GM12878 (cell line): ENCODE measurements around the gene FSD1L. TPM values are rescaled to one million over a fixed set of nuclear protein-coding genes. Genes with fewer than 3 reads are reported as not detected.

Experiments used
- BCLAF1 ChIP-seq: fragments of 450-650 bp; IDR thresholded peaks from 2 replicates; pipeline ENCODE4 v1.6.1; 2017; ENCODE audit warnings: antibody characterized with exemption, mild to moderate bottlenecking, moderate library complexity
- CREB1 ChIP-seq: IDR thresholded peaks from 2 replicates; pipeline ENCODE4 v1.6.1; 2012; ENCODE audit warnings: low read depth, mild to moderate bottlenecking, inconsistent platforms
- GABPA ChIP-seq: IDR thresholded peaks from 2 replicates; pipeline ENCODE4 v1.6.1; 2014; ENCODE audit warnings: antibody characterized with exemption, low read depth, mild to moderate bottlenecking, inconsistent platforms
- GATAD2B ChIP-seq: fragments of 450-650 bp; conservative IDR thresholded peaks from 2 replicates; pipeline ENCODE4 v1.6.1; 2017; ENCODE audit warnings: low read depth, mild to moderate bottlenecking, moderate library complexity
- JUNB ChIP-seq: IDR thresholded peaks from 2 replicates; pipeline ENCODE4 v1.6.1; 2016; ENCODE audit warnings: antibody characterized with exemption, mild to moderate bottlenecking
- NFYA ChIP-seq: IDR thresholded peaks from 2 replicates; pipeline ENCODE4 v1.6.1; 2011; ENCODE audit warnings: low read depth, mild to moderate bottlenecking, low read length, improper control_type of control experiment, borderline replicate concordance
- NFYB ChIP-seq: IDR thresholded peaks from 2 replicates; pipeline ENCODE4 v1.6.1; 2011; ENCODE audit warnings: low read depth, mild to moderate bottlenecking, low read length, improper control_type of control experiment, moderate library complexity; ENCODE audit not compliant: insufficient read depth
- PBX3 ChIP-seq: IDR thresholded peaks from 2 replicates; pipeline ENCODE4 v1.6.1; 2011; ENCODE audit warnings: mild to moderate bottlenecking, low read depth, low read length, moderate library complexity; ENCODE audit not compliant: insufficient replicate concordance
- RCOR1 ChIP-seq: conservative IDR thresholded peaks from 2 replicates; pipeline ENCODE4 v1.6.1; 2012; ENCODE audit warnings: low read depth, low read length, improper control_type of control experiment
- RFX5 ChIP-seq: IDR thresholded peaks from 2 replicates; pipeline ENCODE4 v1.6.1; 2011; ENCODE audit warnings: low read depth, low read length, improper control_type of control experiment
- SUPT20H ChIP-seq: IDR thresholded peaks from 2 replicates; pipeline ENCODE4 v1.6.1; 2011; ENCODE audit warnings: low read depth, mild to moderate bottlenecking, low read length, moderate library complexity, borderline replicate concordance; ENCODE audit not compliant: control insufficient read depth
- TARDBP ChIP-seq: IDR thresholded peaks from 2 replicates; pipeline ENCODE4 v1.6.1; 2016; ENCODE audit warnings: borderline replicate concordance
- ZNF217 ChIP-seq: fragments of 450-650 bp; IDR thresholded peaks from 2 replicates; pipeline ENCODE4 v1.6.1; 2017; ENCODE audit warnings: antibody characterized with exemption, mild to moderate bottlenecking
- polyA plus RNA-seq, 11 experiments: library from polyadenylated mRNA; depleted of rRNA in 4 of 11; unstranded in 6 of 11; stranded (reverse) in 5 of 11; fragments of >200 nt; fragmentation: Nextera tagmentation in 4 of 11; fragmentation: Illumina TruSeq in 1 of 11; extraction: Ambion mirVana in 4 of 11; extraction: Trizol in 1 of 11; gene quantifications; 1 replicate in 1 of 11; 2 replicates in 10 of 11; pipeline versions ENCODE4 v1.2.1 to v1.2.3, GENCODE V29; 2011 to 2016; ENCODE audit warnings: inconsistent platforms in 2 of 11, missing spikeins in 2 of 11, low read depth in 1 of 11
- total RNA-seq, 4 experiments: library from RNA; depleted of rRNA in 3 of 4; stranded (reverse); fragments of >200 nt in 3 of 4; fragmentation: Illumina TruSeq in 1 of 4; extraction: Trizol in 1 of 4; gene quantifications; 2 replicates each; pipeline versions ENCODE4 v1.2.1 to v1.2.3, GENCODE V29; 2013 to 2021
- TF ChIP-seq, protein P1 (sequence below), 3 experiments: IDR thresholded peaks in 2 of 3; conservative IDR thresholded peaks in 1 of 3; 2 replicates each; pipeline ENCODE4 v1.5.1; 2011; ENCODE audit warnings: low read depth in 3 of 3, low read length in 3 of 3, mild to moderate bottlenecking in 3 of 3, control low read depth in 2 of 3, moderate library complexity in 2 of 3, inconsistent platforms in 1 of 3, mixed read lengths in 1 of 3; ENCODE audit not compliant: control insufficient read depth in 2 of 3, insufficient read depth in 1 of 3; ENCODE audit errors: extremely low read depth in 1 of 3
- TF ChIP-seq, protein P2 (sequence below): fragments of 450-650 bp; IDR thresholded peaks from 2 replicates; pipeline ENCODE4 v1.6.1; 2017; ENCODE audit warnings: low read depth, mild to moderate bottlenecking, moderate library complexity
- TF ChIP-seq, protein P3 (sequence below): fragments of 450-650 bp; conservative IDR thresholded peaks from 2 replicates; pipeline ENCODE4 v1.6.1; 2017; ENCODE audit warnings: mild to moderate bottlenecking, moderate library complexity

FSD1L gene
- total and polyA plus RNA-seq, 10 of the 15 experiments (the other 5 are each of a cell fraction or from before 2014, with no cell fraction given), result 11.9 to 52.4 (median 17.0) TPM

GRCh38 chr9:105447814-105448812 lies at the start of gene FSD1L (continued):
- no peak for TF ChIP-seq GABPA
- TF ChIP-seq, protein P1, sequence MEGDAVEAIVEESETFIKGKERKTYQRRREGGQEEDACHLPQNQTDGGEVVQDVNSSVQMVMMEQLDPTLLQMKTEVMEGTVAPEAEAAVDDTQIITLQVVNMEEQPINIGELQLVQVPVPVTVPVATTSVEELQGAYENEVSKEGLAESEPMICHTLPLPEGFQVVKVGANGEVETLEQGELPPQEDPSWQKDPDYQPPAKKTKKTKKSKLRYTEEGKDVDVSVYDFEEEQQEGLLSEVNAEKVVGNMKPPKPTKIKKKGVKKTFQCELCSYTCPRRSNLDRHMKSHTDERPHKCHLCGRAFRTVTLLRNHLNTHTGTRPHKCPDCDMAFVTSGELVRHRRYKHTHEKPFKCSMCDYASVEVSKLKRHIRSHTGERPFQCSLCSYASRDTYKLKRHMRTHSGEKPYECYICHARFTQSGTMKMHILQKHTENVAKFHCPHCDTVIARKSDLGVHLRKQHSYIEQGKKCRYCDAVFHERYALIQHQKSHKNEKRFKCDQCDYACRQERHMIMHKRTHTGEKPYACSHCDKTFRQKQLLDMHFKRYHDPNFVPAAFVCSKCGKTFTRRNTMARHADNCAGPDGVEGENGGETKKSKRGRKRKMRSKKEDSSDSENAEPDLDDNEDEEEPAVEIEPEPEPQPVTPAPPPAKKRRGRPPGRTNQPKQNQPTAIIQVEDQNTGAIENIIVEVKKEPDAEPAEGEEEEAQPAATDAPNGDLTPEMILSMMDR (IDR thresholded peaks at IDR 0.05 in 2 of 3, conservative IDR thresholded peaks at IDR 0.05 in 1 of 3; ENCODE audit: control insufficient read depth in 2 of 3, extremely low read depth in 1 of 3, insufficient read depth in 1 of 3, low read depth in 3 of 3, low read length in 3 of 3), result peak; percentile 42 to 69 (median 49); a peak in 5 of 6 replicates
- no peak for TF ChIP-seq NFYB
- TF ChIP-seq RFX5, result no peak; the same call in 1 of the 2 replicates
- no peak for TF ChIP-seq JUNB
- TF ChIP-seq PBX3, result no peak
- TF ChIP-seq, protein P2, sequence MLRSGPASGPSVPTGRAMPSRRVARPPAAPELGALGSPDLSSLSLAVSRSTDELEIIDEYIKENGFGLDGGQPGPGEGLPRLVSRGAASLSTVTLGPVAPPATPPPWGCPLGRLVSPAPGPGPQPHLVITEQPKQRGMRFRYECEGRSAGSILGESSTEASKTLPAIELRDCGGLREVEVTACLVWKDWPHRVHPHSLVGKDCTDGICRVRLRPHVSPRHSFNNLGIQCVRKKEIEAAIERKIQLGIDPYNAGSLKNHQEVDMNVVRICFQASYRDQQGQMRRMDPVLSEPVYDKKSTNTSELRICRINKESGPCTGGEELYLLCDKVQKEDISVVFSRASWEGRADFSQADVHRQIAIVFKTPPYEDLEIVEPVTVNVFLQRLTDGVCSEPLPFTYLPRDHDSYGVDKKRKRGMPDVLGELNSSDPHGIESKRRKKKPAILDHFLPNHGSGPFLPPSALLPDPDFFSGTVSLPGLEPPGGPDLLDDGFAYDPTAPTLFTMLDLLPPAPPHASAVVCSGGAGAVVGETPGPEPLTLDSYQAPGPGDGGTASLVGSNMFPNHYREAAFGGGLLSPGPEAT, result no peak
- TF ChIP-seq TARDBP, result no peak
- TF ChIP-seq SUPT20H, result no peak
- no peak for TF ChIP-seq BCLAF1
- no peak for TF ChIP-seq RCOR1
- no peak for TF ChIP-seq CREB1
- TF ChIP-seq NFYA, result no peak
- TF ChIP-seq GATAD2B, result peak; percentile 59; the same call in 1 of the 2 replicates
- no peak for TF ChIP-seq ZNF217
- TF ChIP-seq, protein P3, sequence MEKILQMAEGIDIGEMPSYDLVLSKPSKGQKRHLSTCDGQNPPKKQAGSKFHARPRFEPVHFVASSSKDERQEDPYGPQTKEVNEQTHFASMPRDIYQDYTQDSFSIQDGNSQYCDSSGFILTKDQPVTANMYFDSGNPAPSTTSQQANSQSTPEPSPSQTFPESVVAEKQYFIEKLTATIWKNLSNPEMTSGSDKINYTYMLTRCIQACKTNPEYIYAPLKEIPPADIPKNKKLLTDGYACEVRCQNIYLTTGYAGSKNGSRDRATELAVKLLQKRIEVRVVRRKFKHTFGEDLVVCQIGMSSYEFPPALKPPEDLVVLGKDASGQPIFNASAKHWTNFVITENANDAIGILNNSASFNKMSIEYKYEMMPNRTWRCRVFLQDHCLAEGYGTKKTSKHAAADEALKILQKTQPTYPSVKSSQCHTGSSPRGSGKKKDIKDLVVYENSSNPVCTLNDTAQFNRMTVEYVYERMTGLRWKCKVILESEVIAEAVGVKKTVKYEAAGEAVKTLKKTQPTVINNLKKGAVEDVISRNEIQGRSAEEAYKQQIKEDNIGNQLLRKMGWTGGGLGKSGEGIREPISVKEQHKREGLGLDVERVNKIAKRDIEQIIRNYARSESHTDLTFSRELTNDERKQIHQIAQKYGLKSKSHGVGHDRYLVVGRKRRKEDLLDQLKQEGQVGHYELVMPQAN, result peak; percentile 75; the same call in 1 of the 2 replicates
